Measurements from ENCODE around the gene ITM2C. TPM values are rescaled to one million over a fixed set of nuclear protein-coding genes. Genes with fewer than 3 reads are reported as not detected.
A peak's percentile ranks its signal among the peaks of the same experiment; 100 is the strongest.

Gene ITM2C
- total and polyA plus RNA-seq, 2 of the 13 experiments (the other 11 are each of a cell fraction or from before 2014, with no cell fraction given): 70.5 to 270 TPM

- in situ Hi-C loops (cut with HindIII; ENCODE audit: extremely low pct_ligation_motif_present, low pct_unique_long_range_greater_than_20kb) (loop anchor here (25.0 kb wide), 1 partner anchor 803 kb away; no protein-coding TSS in a partner anchor), intact Hi-C loops (cut with micrococcal nuclease; ENCODE audit: unreplicated experiment) (no loop called here)
- TF ChIP-seq TAF15 (IDR thresholded peaks at IDR 0.05; ENCODE audit: low read depth, low read length, poor library complexity, severe bottlenecking) (no peak), ZNF776 (CRISPR knock-in tag; IDR thresholded peaks at IDR 0.05) (no peak), ZNF280B (CRISPR knock-in tag; IDR thresholded peaks at IDR 0.05; ENCODE audit: borderline replicate concordance) (no peak)
- Histone ChIP-seq H3K9me3 (ENCODE audit: low read length) (no peaks in the 10 kb centered on the region), H2AFZ (ENCODE audit: low read length) (no peak overlapping the region), H3K36me3 (replicated peaks in 1 of 2; ENCODE audit: control insufficient read depth in 1 of 2, insufficient read depth in 2 of 2, low read length in 2 of 2) (peaks cover 20 to 71% of the 10 kb centered on the region in 2 experiments), H3K4me2 (ENCODE audit: low read depth, low read length) (no peak overlapping the region), H3K27ac (ENCODE audit: extremely low read length, insufficient read depth, low read length) (no peak overlapping the region), H3K4me3 (replicated peaks in 1 of 3; ENCODE audit: insufficient read depth in 1 of 3, low read depth in 2 of 3, low read length in 3 of 3) (no peak overlapping the region), H4K20me1 (ENCODE audit: insufficient read depth, low read length) (no peaks in the 10 kb centered on the region), H3K79me2 (ENCODE audit: insufficient read depth, low read length) (no peaks in the 10 kb centered on the region), H3K9ac (ENCODE audit: insufficient read depth, low read depth, low read length) (no peak overlapping the region), H3K4me1 (ENCODE audit: insufficient read depth, low read length) (no peaks in the 10 kb centered on the region), H3K27me3 (ENCODE audit: control insufficient read depth in 1 of 2, insufficient read depth in 2 of 2, low read length in 2 of 2) (no peaks in the 10 kb centered on the region)
- WGBS (ENCODE audit: low lambda C conversion rate): 92% methylated on average over 3 of the region's 3 CpGs
- DNase-seq (ENCODE audit: low spot score): peak; percentile 23
- no TSS peak for BruUV-seq (replicated peaks)
- no peak for FAIRE-seq
- CTCF ChIA-PET (ENCODE audit: low intra/inter-chr PET ratio, low total read pairs): no interaction called here
- POLR2A ChIA-PET: no interaction called here
- ATAC-seq: peak; percentile 23; the same call in 1 of the 3 replicates
Measured at GRCh38 chr2:230815088-230815487, 49.7 kb upstream of the ITM2C start.

- H2AFZ ChIP-seq (ENCODE audit: low read length): no peak overlapping the region
- no peaks in the 10 kb centered on the region for H3K9me3 ChIP-seq (ENCODE audit: low read length)
- no peaks in the 10 kb centered on the region for H3K27me3 ChIP-seq (ENCODE audit: control insufficient read depth in 1 of 2, insufficient read depth in 2 of 2, low read length in 2 of 2)
- TF ChIP-seq ZBTB2 (CRISPR knock-in tag; IDR thresholded peaks at IDR 0.05; ENCODE audit: low read depth) (no peak), NFE2L2 (IDR thresholded peaks at IDR 0.05; ENCODE audit: low read length) (no peak), ZNF430 (CRISPR knock-in tag; IDR thresholded peaks at IDR 0.05) (no peak), ZNF660 (CRISPR knock-in tag; IDR thresholded peaks at IDR 0.05; ENCODE audit: borderline replicate concordance, low read depth) (no peak), PHF8 (CRISPR knock-in tag; IDR thresholded peaks at IDR 0.05) (no peak), SOX13 (IDR thresholded peaks at IDR 0.05) (no peak), SOX13 (CRISPR knock-in tag; conservative IDR thresholded peaks at IDR 0.05 in 1 of 2, IDR thresholded peaks at IDR 0.05 in 1 of 2) (no peak)
- no peak overlapping the region for H3K4me3 ChIP-seq (replicated peaks in 1 of 3; ENCODE audit: insufficient read depth in 1 of 3, low read depth in 2 of 3, low read length in 3 of 3)
- CTCF ChIA-PET (ENCODE audit: low intra/inter-chr PET ratio, low total read pairs): no interaction called here
- no TSS peak for BruUV-seq (replicated peaks)
- FAIRE-seq (no peak), ATAC-seq (no peak), DNase-seq (ENCODE audit: low spot score) (no peak)
- intact Hi-C loops (cut with micrococcal nuclease; ENCODE audit: unreplicated experiment) (no loop called here), in situ Hi-C loops (cut with HindIII; ENCODE audit: extremely low pct_ligation_motif_present, low pct_unique_long_range_greater_than_20kb) (loop anchor here (25.0 kb wide), 1 partner anchor 804 kb away; no protein-coding TSS in a partner anchor)
- POLR2A ChIA-PET: no interaction called here
- no peak overlapping the region for H3K4me2 ChIP-seq (ENCODE audit: low read depth, low read length)
- no peak overlapping the region for H3K27ac ChIP-seq (ENCODE audit: extremely low read length, insufficient read depth, low read length)
- peaks cover 14 to 56% of the 10 kb centered on the region in 2 experiments; a peak in 4 of 5 replicates for H3K36me3 ChIP-seq (replicated peaks in 1 of 2; ENCODE audit: control insufficient read depth in 1 of 2, insufficient read depth in 2 of 2, low read length in 2 of 2)
- H3K9ac ChIP-seq (ENCODE audit: insufficient read depth, low read depth, low read length): no peak overlapping the region
- WGBS (ENCODE audit: low lambda C conversion rate): 95% methylated on average over 7 of the region's 7 CpGs
- H4K20me1 ChIP-seq (ENCODE audit: insufficient read depth, low read length): no peaks in the 10 kb centered on the region
- H3K4me1 ChIP-seq (ENCODE audit: insufficient read depth, low read length): no peaks in the 10 kb centered on the region
- no peaks in the 10 kb centered on the region for H3K79me2 ChIP-seq (ENCODE audit: insufficient read depth, low read length)
Measured at GRCh38 chr2:230816735-230817134, 48.0 kb upstream of the ITM2C start.
